AG04450 (cell line): ENCODE data around the gene SPTBN5. TPM values are rescaled to one million over a fixed set of nuclear protein-coding genes. Genes with fewer than 3 reads are reported as not detected.

ENCODE experiments used
- CTCF ChIA-PET: fragments of 300-600, 350-600 bp; formaldehyde crosslinking; extraction: SDS; loops from one replicate; lab custom pipeline; 2022; ENCODE audit warnings: antibody characterized with exemption, inconsistent platforms; lab: Charles Lee
- POLR2A ChIA-PET: fragments of 350-600 bp; formaldehyde crosslinking; extraction: SDS; loops from one replicate; lab custom pipeline; 2021; ENCODE audit warnings: antibody characterized with exemption, inconsistent platforms; lab: Yijun Ruan, JAX
- DNase-seq: peaks from one replicate; pipeline ENCODE4 v3.0.0-alpha.2; 2011; ENCODE audit warnings: low read depth, low spot score
- H3K27ac ChIP-seq: one replicate; pipeline ENCODE4 v1.5.1; 2012; ENCODE audit warnings: low read depth, low read length, control low read depth
- H3K27me3 ChIP-seq: one replicate; pipeline ENCODE4 v1.6.0; 2012; ENCODE audit warnings: low read length; ENCODE audit not compliant: control insufficient read depth, insufficient read depth
- H3K4me3 ChIP-seq: 2 replicates; pipeline ENCODE4 v1.5.1; 2011; ENCODE audit warnings: mild to moderate bottlenecking, low read depth, low read length, control low read depth
- H3K9me3 ChIP-seq: 2 replicates; pipeline ENCODE4 v1.5.1; 2012; ENCODE audit warnings: low read length; ENCODE audit not compliant: control insufficient read depth, insufficient read depth
- CTCF ChIP-seq: IDR thresholded peaks from 2 replicates; pipeline ENCODE4 v1.5.1; 2011; ENCODE audit warnings: low read depth, low read length, control low read depth, inconsistent platforms
- polyA plus RNA-seq: library from polyadenylated mRNA; depleted of rRNA; stranded (reverse); fragments of >200 nt; gene quantifications from 2 replicates; pipeline ENCODE4 v1.2.3, GENCODE V29; 2011

SPTBN5 gene
- polyA plus RNA-seq, 1 experiment, result 0.14 TPM

DNA sequence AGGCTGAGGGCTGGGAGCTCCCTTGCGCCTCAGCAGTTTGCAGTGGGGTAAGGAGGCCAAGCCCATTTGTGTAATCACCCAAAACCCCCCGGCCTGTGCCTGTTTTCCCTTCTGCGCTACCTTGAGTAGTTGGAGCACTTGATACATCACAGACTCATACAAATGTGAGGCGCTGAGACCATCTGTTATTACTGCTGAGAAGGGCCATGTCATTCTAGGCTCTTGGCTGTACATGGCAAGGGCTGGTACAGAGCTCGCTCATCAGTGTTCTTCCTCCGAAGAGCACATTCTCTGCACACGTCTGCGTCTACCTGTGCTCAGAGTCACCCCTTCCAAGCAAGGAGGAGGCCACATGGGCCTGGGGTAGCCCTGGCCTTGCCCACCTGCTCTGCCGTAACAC lies 45.9 kb downstream of the SPTBN5 start:
- no peak for TF ChIP-seq CTCF
- ChIA-PET POLR2A (no interaction called here), CTCF (interaction anchor here (0.6 to 1.2 kb wide), 2 partner anchors 74 to 166 kb away, joined by 3 to 4 read pairs; partner anchors contain the start of gene MAPKBP1)
- H3K9me3 ChIP-seq, result no peaks in the 10 kb centered on the region; the same call in 1 of the 2 replicates
- H3K4me3 ChIP-seq, result no peak overlapping the region
- peaks cover 8% of the 10 kb centered on the region for H3K27me3 ChIP-seq
- no peak overlapping the region for H3K27ac ChIP-seq
- no peak for DNase-seq

- CTCF ChIA-PET, result interaction anchor here (1.2 kb wide), 1 partner anchor 73 kb away, joined by 3 read pairs; the partner anchor contains the start of gene MAPKBP1
- Histone ChIP-seq H3K27ac (no peak overlapping the region), H3K27me3 (peaks cover 3% of the 10 kb centered on the region), H3K9me3 (no peaks in the 10 kb centered on the region; the same call in 1 of the 2 replicates), H3K4me3 (no peak overlapping the region)
- DNase-seq, result no peak
- POLR2A ChIA-PET, result interaction anchor here (0.9 kb wide), 1 partner anchor 15 kb away, joined by 3 read pairs; no protein-coding TSS in a partner anchor
- TF ChIP-seq CTCF, result no peak
Measured at GRCh38 chr15:41847206-41847605, 46.6 kb downstream of the SPTBN5 start.

- no peak for TF ChIP-seq CTCF
- POLR2A ChIA-PET, result no interaction called here
Measured at GRCh38 chr15:41844814-41845213, 49.0 kb downstream of the SPTBN5 start.

GRCh38 chr15:41843571-41843970 lies 50.3 kb downstream of the SPTBN5 start:
- H3K9me3 ChIP-seq, result no peaks in the 10 kb centered on the region; the same call in 1 of the 2 replicates
- no peak overlapping the region for H3K4me3 ChIP-seq
- DNase-seq, result no peak
- no peak for TF ChIP-seq CTCF
- ChIA-PET CTCF (interaction anchor here (0.9 kb wide), 1 partner anchor 33 kb away, joined by 3 read pairs; no protein-coding TSS in a partner anchor), POLR2A (no interaction called here)
- H3K27me3 ChIP-seq, result no peaks in the 10 kb centered on the region
- H3K27ac ChIP-seq, result no peak overlapping the region

More at GRCh38 chr15:41844814-41845213, 49.0 kb downstream of the SPTBN5 start:
- CTCF ChIA-PET, result no interaction called here
- H3K4me3 ChIP-seq, result no peak overlapping the region
- H3K9me3 ChIP-seq, result no peaks in the 10 kb centered on the region; the same call in 1 of the 2 replicates
- H3K27me3 ChIP-seq, result no peaks in the 10 kb centered on the region
- H3K27ac ChIP-seq, result no peak overlapping the region
- DNase-seq, result no peak

DNA sequence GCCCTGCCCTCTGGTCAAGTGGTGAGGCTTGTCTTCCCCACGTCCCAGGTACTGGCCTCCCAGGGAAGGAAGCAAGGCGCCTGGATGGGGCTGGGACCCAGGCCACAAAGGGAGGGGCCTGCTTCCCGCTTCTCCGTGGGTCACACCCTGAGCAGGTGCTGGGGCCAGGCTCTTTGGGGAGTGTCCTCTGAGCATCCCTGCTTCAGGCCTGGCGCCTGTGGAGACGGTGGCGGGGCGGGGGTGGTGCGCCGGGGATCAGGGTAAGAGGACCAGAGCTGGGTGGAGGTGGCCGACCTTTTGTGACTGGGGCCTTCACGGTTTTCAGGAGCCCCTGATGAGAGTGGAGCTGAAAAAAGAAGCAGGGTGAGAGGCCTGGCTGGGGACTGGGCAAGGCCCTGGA lies 51.6 kb downstream of the SPTBN5 start:
- ChIA-PET POLR2A (no interaction called here), CTCF (no interaction called here)
- no peak for DNase-seq
- Histone ChIP-seq H3K9me3 (no peaks in the 10 kb centered on the region; the same call in 1 of the 2 replicates), H3K27ac (no peak overlapping the region), H3K4me3 (no peak overlapping the region), H3K27me3 (no peaks in the 10 kb centered on the region)
- TF ChIP-seq CTCF, result no peak
